GF-D8 (cell line): ENCODE data around the gene FAM83C.

Experiments
- DNase-seq: peaks from one replicate; lab custom pipeline; 2025; lab: John Stamatoyannopoulos, UW

FAM83C gene

DNA sequence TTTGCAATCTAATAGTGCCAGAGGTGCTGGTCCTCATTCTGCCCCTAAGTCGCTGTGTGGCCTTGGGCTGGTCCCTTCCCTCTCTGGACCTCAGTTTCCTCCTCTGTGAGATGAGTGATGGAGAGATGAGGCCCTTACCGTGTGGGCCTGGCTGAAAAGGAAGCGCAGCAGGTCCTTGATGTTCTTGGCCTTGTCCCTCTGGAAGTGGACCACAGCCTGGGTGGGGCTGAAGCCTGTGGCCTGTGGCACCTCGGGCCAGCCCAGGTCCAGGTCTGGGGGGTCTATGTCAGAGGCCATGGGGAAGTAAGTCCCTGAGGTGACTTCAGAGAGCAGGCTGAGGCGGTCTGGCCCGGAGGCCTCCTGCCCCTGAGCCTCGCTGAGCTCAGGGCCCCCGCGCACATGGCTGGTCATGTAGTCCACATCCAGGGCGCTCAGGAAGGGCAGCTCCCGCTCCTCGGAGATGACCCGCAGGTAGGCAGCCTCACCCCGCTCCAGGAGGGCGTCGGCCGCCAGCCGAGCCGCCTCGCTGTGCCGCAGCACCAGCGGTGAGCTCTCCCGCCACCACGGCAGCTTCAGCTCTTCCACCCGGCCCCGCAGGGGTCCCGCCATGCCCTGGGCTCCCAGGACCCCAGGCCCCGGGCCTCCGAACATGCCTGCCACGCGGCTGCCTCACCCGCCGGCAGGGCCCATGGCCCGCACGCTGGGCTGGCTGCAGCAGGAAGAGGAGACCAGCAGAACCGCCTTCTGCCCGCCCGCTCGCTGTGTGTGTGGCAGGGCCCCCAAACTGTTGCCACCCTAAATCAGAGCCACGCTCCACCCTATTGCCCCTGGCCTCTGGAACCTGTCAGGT, at the start of gene FAM83C:
TSS of gene FAM83C (minus strand) at position 772 of the 850 bp plus-strand sequence. CDS start at position 651, 121 bp downstream.
- DNase-seq, result no peak

DNA sequence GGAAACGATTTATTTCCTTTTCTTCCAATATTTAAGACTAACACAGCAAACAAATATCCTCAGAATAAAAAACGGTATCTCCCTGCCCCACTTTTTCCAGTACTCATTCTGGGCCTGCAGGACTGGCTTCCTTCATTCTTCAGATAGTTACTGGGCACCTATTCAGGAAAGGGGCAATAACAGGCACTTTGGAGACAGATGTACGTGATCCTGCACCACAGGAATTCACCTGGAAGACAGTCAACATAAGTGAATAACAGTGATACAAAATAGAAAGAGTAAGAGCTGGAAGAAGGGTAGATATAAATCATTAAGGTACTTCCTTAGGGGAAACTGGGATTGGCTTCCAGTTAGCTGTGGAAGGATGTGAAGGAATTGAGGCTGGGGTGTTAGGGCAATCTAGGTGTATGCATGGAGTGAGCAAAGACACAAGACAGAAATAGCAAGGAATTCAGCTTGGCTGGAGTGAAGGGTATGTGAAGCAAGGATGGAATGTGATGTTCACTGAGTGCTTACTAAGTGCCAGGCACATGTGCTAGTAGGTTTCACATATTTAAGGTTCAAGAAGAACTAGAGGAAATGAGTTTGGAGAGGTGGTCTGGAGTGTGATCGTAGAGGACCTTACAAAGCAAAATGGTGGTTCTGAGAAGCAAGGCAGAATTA, 49.3 kb upstream of the FAM83C start:
- DNase-seq, result no peak

DNA sequence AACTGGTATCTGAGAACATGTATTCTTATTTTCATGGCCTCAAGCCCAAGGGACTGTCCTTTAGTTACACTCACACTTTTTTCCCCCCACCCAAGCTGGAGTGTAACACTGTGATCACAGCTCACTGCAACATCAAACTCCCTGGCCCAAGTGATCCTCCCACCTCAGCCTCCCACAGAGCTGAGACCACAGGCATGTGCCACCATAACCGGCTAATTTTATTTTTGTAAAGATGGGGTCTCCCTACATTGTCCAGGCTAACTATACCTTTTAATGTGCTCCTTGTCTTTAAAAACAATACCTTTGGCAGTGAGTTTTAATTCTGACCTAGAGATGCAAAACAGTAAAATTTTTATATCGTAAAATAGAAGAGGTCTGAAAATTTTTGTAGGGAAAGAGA, 48.2 kb upstream of the FAM83C start:
- no peak for DNase-seq

DNA sequence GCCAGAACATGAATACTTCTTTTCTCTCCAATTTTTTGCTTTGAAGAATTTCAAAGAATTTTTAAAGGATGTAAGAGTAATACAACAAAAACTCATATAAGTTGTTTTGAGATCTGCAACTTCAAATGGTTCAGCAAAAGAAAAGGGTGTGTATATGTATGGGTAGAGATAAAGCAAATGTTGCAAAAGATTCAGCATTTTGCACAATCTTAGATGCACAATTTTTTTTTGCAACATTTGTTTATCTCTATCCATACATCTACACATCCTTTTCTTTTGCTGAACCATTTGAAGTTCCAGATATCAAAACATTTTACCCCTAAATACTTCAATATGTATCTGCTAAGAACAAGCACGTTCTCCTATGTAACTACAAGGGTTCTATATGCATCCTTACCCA, 47.4 kb upstream of the FAM83C start:
- DNase-seq, result no peak

DNA sequence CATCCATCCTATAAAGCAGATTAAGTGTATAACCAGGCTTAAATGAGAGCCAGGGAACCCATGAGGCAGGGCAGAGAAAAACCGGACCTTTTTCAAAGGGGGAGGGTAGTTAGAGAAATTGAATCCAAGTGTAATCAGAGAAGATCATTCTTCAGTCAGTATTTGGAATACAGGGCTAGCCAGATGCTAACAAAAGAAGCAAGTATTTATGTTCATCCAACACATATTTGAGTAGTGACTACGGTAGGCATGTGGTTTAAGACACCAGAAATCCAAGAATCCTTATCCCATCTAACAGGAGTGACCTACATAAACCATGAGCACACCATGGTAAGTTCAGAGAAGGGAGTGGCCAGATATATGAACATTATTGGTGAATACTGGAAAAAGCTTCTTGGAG, 46.8 kb upstream of the FAM83C start:
- no peak for DNase-seq

DNA sequence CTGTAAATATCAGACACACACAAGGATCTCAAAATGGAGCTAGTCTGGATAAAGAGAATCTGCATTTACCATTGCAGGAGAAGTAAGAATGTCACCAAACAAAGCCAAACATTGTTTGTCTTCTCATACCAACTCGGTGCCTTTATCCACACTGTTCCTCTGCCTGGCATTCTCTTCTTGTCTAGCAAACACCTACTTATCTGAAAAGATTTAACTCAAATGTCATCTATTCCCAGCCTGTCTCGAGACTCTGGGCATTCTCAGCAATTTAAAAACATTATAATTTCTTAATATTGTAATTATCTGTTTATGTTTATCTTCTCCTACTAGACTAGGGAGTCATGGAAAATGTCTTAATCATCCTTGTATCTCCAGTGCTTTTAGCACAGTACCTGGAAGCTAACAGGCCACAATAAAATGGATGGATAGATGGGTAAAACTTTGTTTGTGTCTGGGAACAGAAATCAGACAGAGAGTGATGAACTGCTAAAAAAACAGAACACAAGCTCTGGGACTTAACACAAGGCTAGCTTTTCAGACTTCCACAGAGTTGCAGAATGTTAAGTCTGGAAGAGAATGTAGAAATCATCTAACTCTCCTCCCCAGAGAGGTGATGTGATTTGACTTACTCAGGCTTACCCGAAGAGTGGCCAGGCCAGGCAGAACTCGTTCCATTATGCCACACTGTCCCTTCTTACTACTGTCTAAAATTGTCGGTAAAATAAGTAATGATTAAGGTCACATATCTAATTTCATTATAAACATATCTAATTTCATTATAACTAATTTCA, 42.3 kb upstream of the FAM83C start:
- DNase-seq, result no peak

DNA sequence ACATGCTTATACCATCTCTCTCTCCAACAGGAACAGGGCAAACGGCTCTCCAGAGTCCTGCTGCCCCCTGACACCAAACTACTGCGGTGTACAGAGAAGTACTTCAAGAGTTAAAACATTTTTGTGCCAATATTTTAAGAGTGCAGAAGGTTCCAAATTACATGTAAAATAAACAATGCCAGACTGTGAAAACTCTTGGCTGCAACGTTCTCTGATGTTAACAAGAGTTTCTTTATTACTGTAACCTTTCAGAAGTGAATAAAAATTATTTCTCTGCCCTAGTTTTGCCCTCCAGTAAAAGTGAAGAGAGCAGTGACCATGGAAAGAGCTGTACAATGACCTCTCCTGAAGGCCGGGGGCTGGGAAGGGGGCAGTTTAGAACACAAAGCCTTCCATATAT, 41.4 kb upstream of the FAM83C start:
- DNase-seq, result no peak

DNA sequence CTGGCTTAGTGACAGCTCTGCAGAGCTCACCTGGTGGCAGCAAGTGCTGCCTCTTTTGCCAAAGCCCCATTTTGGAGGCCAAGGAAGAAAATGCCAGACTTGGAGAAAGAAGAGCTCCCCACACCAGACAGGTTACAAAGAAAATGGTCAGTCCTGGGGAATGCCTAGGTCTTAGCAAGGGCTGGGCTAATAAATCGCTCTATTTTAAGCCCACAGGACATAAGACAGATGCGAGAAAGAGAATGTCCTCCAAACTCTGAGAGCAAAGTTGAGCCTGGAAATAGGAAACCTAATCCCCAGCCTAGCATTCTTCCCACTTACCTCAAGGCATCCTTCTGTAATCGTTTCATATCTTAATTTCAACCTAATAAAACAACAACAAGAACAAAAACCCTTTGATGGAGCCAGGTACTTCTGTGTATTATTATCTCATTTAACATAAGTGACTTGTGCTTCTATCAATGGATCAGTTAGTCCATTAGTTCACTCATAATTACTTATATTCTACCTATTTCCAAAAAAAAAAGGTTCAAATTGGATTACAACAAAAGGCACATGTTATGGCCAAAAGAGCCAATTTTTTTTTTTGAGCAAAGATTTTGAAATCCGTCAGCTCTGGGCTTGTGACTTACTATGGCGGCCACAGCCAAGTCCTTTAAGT, 40.4 kb upstream of the FAM83C start:
- no peak for DNase-seq

DNA sequence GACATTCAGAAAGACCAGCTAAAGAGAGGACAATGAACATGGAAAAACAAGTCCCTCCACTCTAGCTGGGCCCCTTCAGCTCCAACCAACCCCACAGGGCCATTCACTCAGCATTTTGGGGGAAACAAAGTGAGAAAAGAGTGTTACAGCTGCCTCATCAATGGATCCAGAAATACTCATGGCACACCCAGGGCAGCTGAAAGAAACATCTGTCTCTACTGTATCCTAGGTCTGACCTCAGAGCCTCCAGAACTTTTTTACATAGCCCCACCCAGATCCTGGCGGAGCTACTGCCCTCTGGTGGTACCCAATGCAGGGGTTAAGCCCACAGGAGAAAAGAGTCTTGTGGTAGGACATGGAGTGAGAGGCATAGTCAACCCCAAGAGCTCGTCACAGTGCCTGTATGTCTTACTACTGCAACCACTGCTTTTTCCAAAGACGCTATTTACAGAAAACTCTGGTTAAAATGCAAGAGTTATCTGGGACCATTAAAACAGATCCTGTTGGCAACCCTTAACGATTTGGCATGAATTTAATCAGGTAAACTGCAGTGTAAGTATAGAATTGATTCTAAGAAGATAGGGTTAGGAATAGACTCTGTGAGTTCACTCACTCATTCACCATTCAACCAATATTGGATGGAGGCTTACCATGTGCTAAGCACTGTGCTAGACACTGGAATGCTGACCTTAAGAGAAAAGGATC, 37.4 kb upstream of the FAM83C start:
- DNase-seq, result no peak

DNA sequence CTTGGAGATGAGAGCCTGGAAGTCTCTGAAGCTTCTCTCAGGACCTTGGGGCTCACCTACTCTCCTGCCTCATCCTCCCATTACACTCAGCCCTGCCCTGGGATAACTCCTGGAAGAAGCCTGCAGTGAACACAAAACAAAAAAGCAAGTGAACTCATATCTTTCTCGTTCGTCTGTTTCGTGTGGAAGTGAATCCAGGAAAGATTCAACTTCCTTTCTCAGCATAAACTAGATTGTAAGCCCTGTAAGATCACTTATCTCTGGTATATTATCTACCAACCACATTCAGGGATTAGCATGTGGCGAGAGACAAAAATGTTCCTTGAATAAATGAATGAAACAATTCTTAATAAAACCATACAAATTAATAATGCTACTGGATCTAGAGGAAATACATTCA, 36.5 kb upstream of the FAM83C start:
- no peak for DNase-seq

DNA sequence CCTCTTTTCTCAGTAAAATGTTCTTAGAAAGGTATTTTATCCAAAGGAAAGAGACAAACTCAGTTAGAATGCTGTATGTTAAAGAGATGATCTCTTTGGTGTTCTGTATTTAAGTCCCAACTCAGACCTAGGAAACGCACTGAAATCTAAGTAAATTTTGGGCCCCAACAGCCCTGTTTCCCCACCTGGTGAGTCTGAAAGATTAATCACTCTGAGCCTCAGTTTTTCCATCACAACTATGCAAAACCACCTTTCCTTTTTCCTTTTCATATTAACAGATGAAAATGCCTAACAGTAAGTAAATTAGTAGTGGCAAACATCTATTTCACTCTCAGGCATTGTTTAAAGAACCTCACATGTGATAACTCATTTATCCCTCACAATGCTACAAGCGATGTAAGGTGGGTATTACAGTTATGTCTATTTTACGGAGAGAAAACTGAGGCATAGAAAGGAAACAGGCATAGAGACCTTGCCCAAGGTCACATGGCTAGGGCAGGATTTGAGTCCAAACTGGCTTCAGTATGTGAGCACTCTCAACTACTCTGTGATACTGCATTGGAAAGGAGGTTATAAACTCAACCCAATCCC, 36.0 kb upstream of the FAM83C start:
- no peak for DNase-seq

DNA sequence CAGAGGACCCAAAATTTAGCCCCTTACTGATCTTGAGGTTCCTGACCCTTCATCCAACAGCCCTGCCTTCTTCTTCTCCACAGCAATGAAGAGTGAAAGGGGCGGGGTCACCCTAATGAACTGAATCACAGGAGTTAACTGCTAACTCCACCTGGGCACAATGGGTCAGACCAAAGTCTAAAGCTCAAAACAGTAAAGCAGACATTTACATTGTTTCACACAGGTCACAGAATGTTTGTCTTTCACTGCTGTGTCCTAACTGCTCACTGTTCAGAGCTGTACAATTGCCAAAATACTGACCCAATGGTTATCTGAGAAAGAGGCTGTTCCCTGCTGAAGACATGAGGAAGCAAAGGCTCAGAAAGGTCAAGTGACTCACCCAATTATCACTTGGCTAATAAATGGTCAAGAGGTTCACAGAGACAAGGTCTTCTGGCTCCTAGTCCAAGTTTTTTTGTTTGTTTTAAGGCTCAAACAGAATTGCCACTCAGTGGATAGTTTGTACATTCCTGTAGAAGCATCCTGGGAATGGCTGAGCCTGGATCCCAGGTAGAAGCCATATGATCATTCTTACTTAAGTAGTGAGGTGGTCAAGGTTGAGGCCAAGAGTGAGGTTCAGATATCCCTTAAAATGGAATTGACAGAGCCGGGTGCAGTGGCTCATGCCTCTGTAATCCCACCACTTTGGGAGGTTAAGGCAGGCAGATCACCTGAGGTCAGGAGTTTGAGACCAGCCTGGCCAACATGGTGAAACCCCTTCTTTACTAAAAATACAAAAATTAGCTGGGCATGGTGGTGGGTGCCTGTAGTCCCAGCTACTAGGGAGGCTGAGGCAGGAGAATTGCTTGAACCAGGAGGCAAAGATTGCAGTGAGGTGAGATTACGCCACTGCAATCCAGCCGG, 35.1 kb upstream of the FAM83C start:
- DNase-seq, result no peak

DNA sequence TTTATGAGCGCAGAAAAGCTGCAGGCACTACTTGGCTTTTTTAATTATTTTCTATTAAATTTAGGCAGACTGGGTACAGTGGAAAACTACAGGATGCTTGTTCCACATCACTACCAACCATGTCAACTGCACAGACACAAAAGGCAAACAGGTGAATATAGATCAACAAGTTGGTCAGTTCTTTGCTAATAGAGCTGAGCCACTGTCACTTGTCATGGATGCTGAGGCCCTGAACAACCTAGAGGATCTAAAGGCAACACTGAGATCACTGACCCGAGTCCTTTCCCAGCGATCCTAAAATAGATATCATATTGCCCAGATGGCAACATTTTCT, 34.5 kb upstream of the FAM83C start:
- no peak for DNase-seq

DNA sequence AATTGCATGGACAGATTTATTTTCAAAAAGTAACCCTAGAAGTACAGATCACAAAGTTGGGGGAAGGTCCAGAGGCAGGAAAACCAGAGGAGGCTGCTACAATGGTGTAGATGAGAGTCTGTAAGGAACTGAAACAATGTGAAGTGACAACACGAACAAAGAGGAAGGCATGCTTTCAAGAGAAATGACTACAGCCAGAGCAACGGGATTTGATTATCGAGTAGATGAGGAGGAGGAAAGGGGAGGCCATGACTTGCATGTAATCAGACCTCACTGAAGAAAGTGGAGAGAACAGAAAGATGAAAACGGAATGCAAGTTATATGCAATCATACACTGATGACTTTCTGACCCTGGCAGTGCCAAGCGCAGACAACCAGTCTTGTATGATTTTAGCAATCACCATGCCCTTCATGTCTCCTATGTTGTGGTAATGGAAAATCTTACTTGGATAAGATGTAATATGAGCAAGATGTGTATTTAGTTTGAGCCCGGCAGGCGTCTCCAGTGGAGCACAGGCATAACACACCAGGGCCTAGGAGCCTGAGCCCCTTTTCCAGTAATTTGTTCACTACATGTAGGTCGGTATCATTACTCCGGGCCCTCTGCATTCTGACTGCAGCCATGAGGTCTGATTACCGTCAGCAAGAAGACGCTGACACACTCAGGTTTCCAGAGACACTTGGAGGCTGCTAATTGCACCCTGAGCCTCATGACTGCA, 34.0 kb upstream of the FAM83C start:
- no peak for DNase-seq

DNA sequence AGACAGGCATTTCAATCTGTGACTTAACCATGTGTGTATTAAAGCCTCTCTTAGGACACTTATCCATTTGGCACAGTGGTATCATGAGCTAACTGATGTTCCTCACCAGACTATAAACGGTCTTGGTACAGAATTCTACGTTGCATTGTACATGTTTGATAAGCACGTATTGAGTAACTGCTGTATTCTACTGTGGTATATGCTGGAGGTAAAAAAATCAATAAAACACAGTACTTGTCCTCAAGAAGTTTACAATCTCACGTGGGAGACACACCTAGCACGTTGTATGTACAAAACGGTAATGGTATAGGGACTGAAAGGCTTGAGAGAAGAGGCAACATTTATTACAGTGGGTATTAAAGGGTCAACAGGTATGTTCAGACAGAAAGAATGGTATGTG, 33.2 kb upstream of the FAM83C start:
- no peak for DNase-seq

DNA sequence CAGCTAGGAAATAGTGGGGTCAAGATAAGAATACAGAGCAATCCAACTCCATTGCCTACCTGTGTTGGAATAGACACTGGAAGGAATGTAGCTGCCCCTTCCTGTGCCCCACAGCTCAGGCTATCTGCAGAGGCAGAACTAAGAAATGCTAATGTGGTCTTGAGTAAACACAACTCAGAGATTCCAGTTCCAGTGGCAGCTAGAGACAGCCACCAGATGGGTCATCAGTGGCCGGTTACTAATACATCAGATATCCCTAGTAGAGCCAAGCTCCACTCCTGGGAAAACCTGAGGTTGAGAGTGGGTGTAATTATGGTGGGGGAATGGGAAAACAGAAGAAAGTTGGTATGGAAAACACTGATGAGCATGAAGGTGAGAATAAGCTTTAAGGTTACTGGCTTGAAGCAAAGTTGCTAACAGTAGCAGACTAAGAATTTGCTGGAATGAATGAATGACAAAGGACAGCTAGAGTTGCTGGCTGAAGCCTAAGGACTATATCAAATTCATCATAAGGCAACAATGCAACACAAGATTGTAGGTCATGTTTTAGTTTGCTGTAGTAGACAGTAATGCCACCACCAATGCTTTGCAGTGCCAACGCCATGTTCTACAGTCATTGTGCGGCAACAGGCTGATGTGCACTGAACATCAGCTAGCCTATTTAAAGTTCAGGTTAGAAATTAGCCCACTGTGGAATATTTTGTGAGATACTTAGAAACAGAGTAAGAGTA, 28.3 kb upstream of the FAM83C start:
- DNase-seq, result no peak

DNA sequence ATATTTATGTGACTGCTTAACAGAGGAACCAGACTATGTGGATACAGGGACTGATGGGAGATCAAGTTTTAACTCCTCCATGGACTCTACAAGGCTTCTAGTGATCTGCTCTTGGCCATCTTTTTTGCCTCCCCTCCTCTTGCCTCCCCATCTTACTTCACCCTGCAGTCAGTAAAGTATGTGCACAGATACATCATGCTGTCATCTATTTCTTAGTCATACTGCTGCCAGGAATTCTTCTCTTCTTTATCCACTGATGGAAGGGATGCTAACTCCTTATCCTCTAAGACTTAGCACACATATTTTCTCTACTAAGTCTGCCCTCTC, 27.6 kb upstream of the FAM83C start:
- no peak for DNase-seq

DNA sequence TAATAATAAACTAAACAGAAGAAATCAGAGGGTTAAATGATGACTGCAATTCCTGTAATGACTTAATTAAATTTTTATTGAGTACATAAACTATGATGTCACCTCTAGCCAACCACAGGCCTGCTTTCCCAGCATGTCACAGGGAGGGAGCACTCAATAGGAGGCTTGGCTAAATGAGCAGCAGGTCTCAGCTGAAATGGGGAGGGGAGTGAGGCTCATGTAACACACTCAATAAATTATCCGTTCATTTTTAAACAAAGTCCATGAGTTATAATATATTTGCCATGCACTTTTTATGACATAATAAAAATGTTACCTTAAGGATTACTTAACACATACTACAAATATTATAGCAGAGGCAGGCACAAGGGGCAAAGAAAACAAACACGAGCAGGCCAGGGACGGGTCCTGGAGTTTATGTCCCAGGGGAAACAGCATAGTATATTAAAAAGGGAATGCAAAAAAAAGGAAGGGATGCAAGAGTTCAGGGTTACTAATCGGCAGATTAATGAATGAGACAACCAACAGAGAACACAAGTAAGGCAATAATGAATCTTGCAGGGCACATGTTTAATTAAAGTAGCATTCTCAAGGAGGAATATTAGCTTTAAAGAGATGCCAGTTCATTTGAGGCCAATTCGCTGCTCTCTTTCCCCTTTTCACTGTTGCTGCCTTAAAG, 27.1 kb upstream of the FAM83C start:
- DNase-seq, result no peak
